ENCODE measurements around the gene CCDC40.

- TF ChIP-seq CTCF (IDR thresholded peaks at IDR 0.05) = no peak
- TF ChIP-seq POLR2AphosphoS5 (IDR thresholded peaks at IDR 0.05) = no peak
- no peak for TF ChIP-seq EP300 (IDR thresholded peaks at IDR 0.05)
These were observed 43.6 kb downstream of the CCDC40 start for GRCh38 chr17:80080081-80080480.
